Immature natural killer cell (primary cell): ENCODE data around the gene NTRK2. TPM values are rescaled to one million over a fixed set of nuclear protein-coding genes. Genes with fewer than 3 reads are reported as not detected.

ENCODE experiments used
- DNase-seq, 3 donors: peaks; one replicate each; pipeline ENCODE4 v3.0.0; 2022; ENCODE audit warnings: mixed read lengths in 1 of 3
- H3K27ac Mint-ChIP-seq, 6 donors: one replicate each; pipeline ENCODE4 v1.8.0; 2020; ENCODE audit warnings: mixed read lengths in 6 of 6, mild to moderate bottlenecking in 5 of 6, inconsistent platforms in 4 of 6, moderate library complexity in 3 of 6
- H3K27me3 Mint-ChIP-seq, 3 donors: one replicate each; pipeline ENCODE4 v1.8.0; 2020 to 2021; ENCODE audit warnings: low read depth in 3 of 3, mild to moderate bottlenecking in 3 of 3, mixed read lengths in 3 of 3, moderate library complexity in 3 of 3, inconsistent platforms in 1 of 3
- H3K36me3 Mint-ChIP-seq, 3 donors: one replicate each; pipeline ENCODE4 v1.8.0; 2020; ENCODE audit warnings: mixed read lengths in 3 of 3, inconsistent platforms in 2 of 3, mild to moderate bottlenecking in 2 of 3
- H3K4me1 Mint-ChIP-seq, 2 donors: one replicate each; pipeline ENCODE4 v1.8.0; 2020; ENCODE audit warnings: inconsistent platforms in 2 of 2, mild to moderate bottlenecking in 2 of 2, mixed read lengths in 2 of 2, moderate library complexity in 1 of 2
- H3K4me3 Mint-ChIP-seq, 5 donors: one replicate each; pipeline ENCODE4 v1.8.0; 2020; ENCODE audit warnings: mild to moderate bottlenecking in 5 of 5, mixed read lengths in 5 of 5, inconsistent platforms in 3 of 5, moderate library complexity in 3 of 5
- H3K9me3 Mint-ChIP-seq, 6 donors: one replicate each; pipeline ENCODE4 v1.8.0; 2020; ENCODE audit warnings: mild to moderate bottlenecking in 6 of 6, mixed read lengths in 6 of 6, inconsistent platforms in 4 of 6, moderate library complexity in 3 of 6
- polyA plus RNA-seq, 3 donors: library from polyadenylated mRNA; unstranded; fragments of 300-500 nt; fragmentation: Illumina TruSeq; gene quantifications; one replicate each; pipeline ENCODE4 v1.2.3, GENCODE V29; 2021

Gene NTRK2
- polyA plus RNA-seq, 3 donors from 2014 or later = not detected

DNA sequence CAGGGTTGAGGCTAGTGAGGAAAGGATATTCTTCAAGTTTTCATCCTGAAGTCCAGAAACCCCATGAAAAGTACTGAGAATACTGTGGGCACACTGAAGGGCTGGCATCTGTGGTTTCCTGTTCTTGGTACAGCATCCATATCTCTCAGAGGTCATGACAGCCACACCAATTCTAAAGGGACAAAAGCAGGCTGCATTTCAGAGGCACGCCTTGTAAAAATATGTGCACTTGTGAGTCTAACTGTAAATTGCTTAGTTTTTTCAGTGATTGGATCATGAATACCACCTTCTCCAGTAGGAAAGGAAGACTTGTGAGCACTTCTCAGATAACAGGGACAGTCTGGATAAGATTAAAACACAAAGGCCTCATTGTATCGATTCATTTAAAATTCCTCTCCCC is 230.9 kb downstream of the NTRK2 start:
- Mint-ChIP-seq H3K4me1 (no peaks in the 10 kb centered on the region), H3K27me3 (peaks cover 0 to 16% (median 2%) of the 10 kb centered on the region in 3 donors), H3K9me3 (peaks cover 0 to 2% (median 0%) of the 10 kb centered on the region in 6 donors), H3K36me3 (no peaks in the 10 kb centered on the region), H3K4me3 (no peak overlapping the region), H3K27ac (no peak overlapping the region)
- no peak for DNase-seq

- Mint-ChIP-seq H3K36me3 (no peaks in the 10 kb centered on the region), H3K4me1 (no peaks in the 10 kb centered on the region), H3K4me3 (no peak overlapping the region), H3K9me3 (no peaks in the 10 kb centered on the region), H3K27me3 (peaks cover 2 to 15% (median 4%) of the 10 kb centered on the region in 3 donors), H3K27ac (no peak overlapping the region)
- DNase-seq = no peak
These were observed 234.4 kb downstream of the NTRK2 start for GRCh38 chr9:84903963-84904362.

DNA sequence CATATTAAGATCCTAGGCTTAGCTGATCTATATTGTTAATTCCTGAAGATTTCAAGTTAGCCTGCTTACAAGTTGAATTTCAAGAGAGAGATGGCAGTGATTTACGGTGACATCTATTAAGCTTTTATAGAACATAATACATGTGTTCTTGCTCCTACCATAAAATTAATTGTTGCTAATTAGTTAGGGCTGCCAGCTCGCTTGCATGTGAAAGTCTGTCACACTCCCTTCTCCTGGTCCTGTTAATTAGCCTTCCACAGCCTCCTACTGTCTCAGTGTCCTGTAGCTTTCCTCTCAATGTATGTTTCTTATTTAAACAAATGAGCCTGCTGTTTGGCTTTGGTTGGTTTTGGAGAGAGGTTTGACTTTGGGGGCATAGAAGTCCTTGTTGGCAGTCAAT is 247.2 kb downstream of the NTRK2 start:
- no peaks in the 10 kb centered on the region for H3K36me3 Mint-ChIP-seq
- peaks cover 2 to 10% (median 4%) of the 10 kb centered on the region in 3 donors for H3K27me3 Mint-ChIP-seq
- no peak for DNase-seq
- H3K27ac Mint-ChIP-seq = no peak overlapping the region
- no peaks in the 10 kb centered on the region for H3K4me1 Mint-ChIP-seq
- no peak overlapping the region for H3K4me3 Mint-ChIP-seq
- peaks cover 0 to 3% (median 0%) of the 10 kb centered on the region in 6 donors for H3K9me3 Mint-ChIP-seq

GRCh38 chr9:84917366-84918070 is 248.0 kb downstream of the NTRK2 start:
- no peak for DNase-seq
- Mint-ChIP-seq H3K27me3 (peaks cover 2 to 10% (median 2%) of the 10 kb centered on the region in 3 donors), H3K4me3 (no peak overlapping the region), H3K36me3 (no peaks in the 10 kb centered on the region), H3K27ac (no peak overlapping the region), H3K9me3 (peaks cover 0 to 3% (median 0%) of the 10 kb centered on the region in 6 donors), H3K4me1 (no peaks in the 10 kb centered on the region)

DNA sequence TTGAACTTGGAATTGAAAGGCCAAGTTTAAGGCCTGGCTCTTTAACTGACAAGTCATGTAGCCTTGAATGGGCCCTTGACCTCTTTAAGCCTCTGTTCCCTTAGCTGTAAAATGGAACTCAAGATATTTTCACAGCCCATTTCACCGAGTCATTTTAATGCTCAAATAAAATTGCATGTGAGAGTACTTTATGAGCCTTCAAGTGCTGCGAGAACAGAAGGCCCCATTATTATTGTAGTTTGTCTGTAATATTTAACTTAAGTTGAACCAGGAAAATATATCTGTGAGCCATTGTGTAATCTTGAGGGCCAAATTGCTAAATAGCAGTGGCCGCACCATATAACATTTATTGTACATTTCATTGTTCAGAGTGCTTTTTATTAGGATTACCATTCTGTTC is 249.9 kb downstream of the NTRK2 start:
- DNase-seq = no peak
- H3K4me3 Mint-ChIP-seq = no peak overlapping the region
- H3K9me3 Mint-ChIP-seq = peaks cover 0 to 3% (median 0%) of the 10 kb centered on the region in 6 donors
- H3K36me3 Mint-ChIP-seq = no peaks in the 10 kb centered on the region
- H3K4me1 Mint-ChIP-seq = no peaks in the 10 kb centered on the region
- peaks cover 0 to 11% (median 2%) of the 10 kb centered on the region in 3 donors for H3K27me3 Mint-ChIP-seq
- H3K27ac Mint-ChIP-seq = no peak overlapping the region

DNA sequence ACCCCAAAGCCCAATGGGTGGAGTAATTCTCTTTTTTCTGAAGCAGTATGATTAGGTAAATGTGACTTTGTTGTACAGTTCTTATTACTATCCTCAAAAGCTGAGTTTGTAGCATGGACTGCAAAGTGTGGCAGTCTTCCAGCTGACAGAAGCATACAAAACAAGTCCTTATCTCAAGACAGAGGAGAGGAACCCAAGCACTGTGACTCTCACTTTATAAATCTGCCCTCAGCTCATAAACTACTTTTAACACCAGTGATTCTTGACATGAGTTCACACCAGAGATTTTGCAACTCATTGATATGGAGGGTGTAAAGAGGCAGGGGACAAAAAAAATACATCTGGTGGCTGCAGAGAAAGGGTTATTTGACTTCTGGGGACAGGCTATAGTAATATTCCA is 251.6 kb downstream of the NTRK2 start:
- H3K36me3 Mint-ChIP-seq = no peaks in the 10 kb centered on the region
- no peaks in the 10 kb centered on the region for H3K9me3 Mint-ChIP-seq
- H3K27me3 Mint-ChIP-seq = peaks cover 0 to 10% (median 3%) of the 10 kb centered on the region in 3 donors
- no peak overlapping the region for H3K4me3 Mint-ChIP-seq
- DNase-seq = no peak
- H3K27ac Mint-ChIP-seq = no peak overlapping the region
- H3K4me1 Mint-ChIP-seq = no peaks in the 10 kb centered on the region

- Mint-ChIP-seq H3K27ac (no peak overlapping the region), H3K4me1 (no peaks in the 10 kb centered on the region), H3K9me3 (no peaks in the 10 kb centered on the region), H3K36me3 (no peaks in the 10 kb centered on the region), H3K4me3 (no peak overlapping the region), H3K27me3 (peaks cover 0 to 5% (median 3%) of the 10 kb centered on the region in 3 donors)
- no peak for DNase-seq
These were observed 252.5 kb downstream of the NTRK2 start for GRCh38 chr9:84922051-84922450.

GRCh38 chr9:84924266-84924665 is 254.7 kb downstream of the NTRK2 start:
- Mint-ChIP-seq H3K4me1 (no peaks in the 10 kb centered on the region), H3K36me3 (no peaks in the 10 kb centered on the region), H3K4me3 (no peak overlapping the region), H3K9me3 (no peaks in the 10 kb centered on the region), H3K27ac (no peak overlapping the region), H3K27me3 (peaks cover 0 to 5% (median 3%) of the 10 kb centered on the region in 3 donors)
- no peak for DNase-seq

DNA sequence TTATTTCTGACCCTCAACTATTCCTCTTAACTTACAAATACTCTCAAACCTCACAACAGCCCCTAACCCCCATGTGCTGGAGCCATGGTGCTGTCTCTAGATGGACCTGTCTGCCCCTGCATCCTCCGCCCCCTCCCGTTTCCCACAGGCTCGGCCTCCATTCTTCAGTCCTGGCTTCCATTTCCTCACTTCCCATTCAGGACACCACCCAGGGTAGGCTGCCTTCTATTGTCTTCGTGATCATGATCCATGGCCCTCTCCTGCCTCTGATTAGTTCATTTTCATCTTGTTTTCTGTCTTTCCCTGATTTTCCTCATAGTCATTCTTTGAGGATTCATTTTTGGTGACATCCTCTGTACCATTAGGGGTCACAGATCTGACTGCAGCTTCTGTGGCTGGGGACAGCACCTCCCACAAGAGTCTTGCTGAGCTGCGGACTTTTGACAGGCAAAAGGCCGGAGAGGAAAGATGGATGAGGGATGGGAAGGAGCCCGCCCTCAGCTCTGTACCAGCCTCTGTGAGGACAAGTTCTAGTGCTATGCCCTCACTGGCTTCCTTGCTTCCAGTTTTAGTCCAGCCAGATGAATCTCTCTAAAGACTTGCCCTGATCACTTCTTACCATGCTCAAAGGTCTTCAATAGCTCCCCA is 255.8 kb downstream of the NTRK2 start:
- no peak for DNase-seq
- no peaks in the 10 kb centered on the region for H3K36me3 Mint-ChIP-seq
- H3K9me3 Mint-ChIP-seq = no peaks in the 10 kb centered on the region
- peaks cover 1 to 9% (median 1%) of the 10 kb centered on the region in 3 donors for H3K27me3 Mint-ChIP-seq
- H3K4me1 Mint-ChIP-seq = no peaks in the 10 kb centered on the region
- no peak overlapping the region for H3K27ac Mint-ChIP-seq
- H3K4me3 Mint-ChIP-seq = no peak overlapping the region

- H3K9me3 Mint-ChIP-seq = no peaks in the 10 kb centered on the region
- no peak for DNase-seq
- no peaks in the 10 kb centered on the region for H3K4me1 Mint-ChIP-seq
- no peak overlapping the region for H3K27ac Mint-ChIP-seq
- H3K4me3 Mint-ChIP-seq = no peak overlapping the region
- no peaks in the 10 kb centered on the region for H3K36me3 Mint-ChIP-seq
- peaks cover 3 to 9% (median 3%) of the 10 kb centered on the region in 3 donors for H3K27me3 Mint-ChIP-seq
These were observed 257.3 kb downstream of the NTRK2 start for GRCh38 chr9:84926793-84927192.

DNA sequence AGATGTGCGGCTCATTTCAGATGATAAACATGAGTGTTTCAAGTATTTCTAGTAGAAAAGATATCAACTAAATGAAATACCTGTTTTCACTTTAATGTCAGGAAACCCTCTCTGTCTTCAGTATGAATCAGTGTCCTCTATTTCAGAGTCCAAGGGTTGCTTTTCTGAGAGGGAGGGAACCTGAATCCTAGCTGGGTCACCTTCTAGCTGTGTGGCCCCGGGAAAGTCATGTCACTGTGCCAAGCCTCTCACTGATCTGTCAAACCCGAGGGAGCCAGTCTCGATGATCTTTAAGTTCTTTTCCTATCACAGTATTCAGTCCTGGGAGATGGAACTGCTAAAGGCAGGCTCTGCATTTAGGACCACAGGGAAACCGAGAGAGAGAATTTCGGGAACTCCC is 258.9 kb downstream of the NTRK2 start:
- no peak overlapping the region for H3K4me3 Mint-ChIP-seq
- peaks cover 3 to 7% (median 3%) of the 10 kb centered on the region in 3 donors for H3K27me3 Mint-ChIP-seq
- H3K4me1 Mint-ChIP-seq = no peaks in the 10 kb centered on the region
- no peaks in the 10 kb centered on the region for H3K9me3 Mint-ChIP-seq
- DNase-seq = no peak
- H3K36me3 Mint-ChIP-seq = no peaks in the 10 kb centered on the region
- no peak overlapping the region for H3K27ac Mint-ChIP-seq

DNA sequence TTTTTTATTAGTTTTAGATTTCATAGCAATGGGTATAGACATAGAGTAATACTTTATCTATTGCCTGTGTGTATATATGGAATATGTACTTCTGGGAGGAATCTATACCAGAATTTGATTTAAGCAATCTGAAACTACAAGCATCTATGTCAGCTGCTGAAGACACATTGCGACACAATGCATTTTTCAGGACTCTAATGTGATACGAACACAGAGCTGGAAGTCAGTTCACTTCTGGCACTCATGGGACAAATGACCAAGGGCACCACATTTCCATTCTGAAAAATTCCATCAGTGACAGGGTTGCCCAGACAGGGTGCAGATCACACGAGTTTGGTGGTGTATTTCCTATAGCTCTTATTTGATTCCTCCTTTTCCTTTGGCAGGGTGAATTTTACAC is 259.5 kb downstream of the NTRK2 start:
- Mint-ChIP-seq H3K27me3 (peaks cover 3 to 4% (median 3%) of the 10 kb centered on the region in 3 donors), H3K4me3 (no peak overlapping the region), H3K36me3 (no peaks in the 10 kb centered on the region), H3K9me3 (no peaks in the 10 kb centered on the region), H3K4me1 (no peaks in the 10 kb centered on the region), H3K27ac (no peak overlapping the region)
- DNase-seq = no peak

GRCh38 chr9:84932915-84933527 is 263.5 kb downstream of the NTRK2 start:
- no peak for DNase-seq
- H3K4me1 Mint-ChIP-seq = no peaks in the 10 kb centered on the region
- peaks cover 2 to 4% (median 3%) of the 10 kb centered on the region in 3 donors for H3K27me3 Mint-ChIP-seq
- H3K27ac Mint-ChIP-seq = no peak overlapping the region
- no peaks in the 10 kb centered on the region for H3K36me3 Mint-ChIP-seq
- H3K9me3 Mint-ChIP-seq = no peaks in the 10 kb centered on the region
- no peak overlapping the region for H3K4me3 Mint-ChIP-seq

GRCh38 chr9:84935528-84936117 is 266.1 kb downstream of the NTRK2 start:
- Mint-ChIP-seq H3K27ac (no peak overlapping the region), H3K36me3 (no peaks in the 10 kb centered on the region), H3K9me3 (no peaks in the 10 kb centered on the region), H3K27me3 (peaks cover 0 to 4% (median 2%) of the 10 kb centered on the region in 3 donors), H3K4me1 (no peaks in the 10 kb centered on the region), H3K4me3 (no peak overlapping the region)
- no peak for DNase-seq
